HG02884 (cell line): ENCODE results near the gene ATP6V0B.
A peak's percentile ranks its signal among the peaks of the same experiment; 100 is the strongest.

ENCODE experiments used
- ATAC-seq: cut with Tn5 transposase; IDR thresholded peaks from one replicate; pipeline ENCODE4 v1.9.1; 2021; ENCODE audit warnings: mild to moderate bottlenecking, moderate library complexity; ENCODE audit not compliant: unreplicated experiment

ATP6V0B gene

GRCh38 chr1:43968348-43968948 is 6.3 kb upstream of the ATP6V0B start:
- no peak for ATAC-seq

- ATAC-seq, result no peak
Observed at GRCh38 chr1:43969416-43969745, 5.4 kb upstream of the ATP6V0B start.

- ATAC-seq, result peak; percentile 86
Observed at GRCh38 chr1:43969746-43970466, 4.9 kb upstream of the ATP6V0B start, which contains the start of gene DPH2. Gene DPH2, plus strand, starts transcription at chr1:43970010. Its CDS starts 166 bp downstream, at chr1:43970176.

GRCh38 chr1:43970502-43970901 is 4.3 kb upstream of the ATP6V0B start:
- no peak for ATAC-seq

GRCh38 chr1:43970911-43971310 is 3.8 kb upstream of the ATP6V0B start:
- no peak for ATAC-seq

- no peak for ATAC-seq
Observed at GRCh38 chr1:43971336-43971980, 3.3 kb upstream of the ATP6V0B start.

GRCh38 chr1:43973981-43974442 is 748 bp upstream of the ATP6V0B start:
- ATAC-seq, result no peak

- no peak for ATAC-seq
Observed at GRCh38 chr1:43975249-43975961, 645 bp downstream of the ATP6V0B start.

GRCh38 chr1:43976045-43976444 is 1.3 kb downstream of the ATP6V0B start:
- ATAC-seq, result no peak

GRCh38 chr1:43976890-43977289 is 2.1 kb downstream of the ATP6V0B start:
- ATAC-seq, result no peak

- ATAC-seq, result no peak
Observed at GRCh38 chr1:43977376-43978263, 2.9 kb downstream of the ATP6V0B start.

GRCh38 chr1:43978264-43978550 is 3.4 kb downstream of the ATP6V0B start:
- ATAC-seq, result no peak

- no peak for ATAC-seq
Observed at GRCh38 chr1:43978551-43979260, 3.9 kb downstream of the ATP6V0B start, which contains the start of gene B4GALT2. Gene B4GALT2, plus strand, starts transcription at chr1:43979210. Its CDS starts 1,951 bp downstream, at chr1:43981161.

GRCh38 chr1:43979261-43979527 is 4.4 kb downstream of the ATP6V0B start:
- ATAC-seq, result no peak

GRCh38 chr1:43979528-43980254 is 4.9 kb downstream of the ATP6V0B start:
- no peak for ATAC-seq

- ATAC-seq, result no peak
Observed at GRCh38 chr1:43980255-43981134, 5.7 kb downstream of the ATP6V0B start.

GRCh38 chr1:43981135-43981491 is 6.4 kb downstream of the ATP6V0B start:
- no peak for ATAC-seq

- ATAC-seq, result no peak
Observed at GRCh38 chr1:43981636-43982035, 6.9 kb downstream of the ATP6V0B start.

GRCh38 chr1:43982241-43982640 is 7.5 kb downstream of the ATP6V0B start:
- ATAC-seq, result no peak
